ENCODE data around the gene MATK.
"Not testable (repeated sequence)": the region's sequence is repeated elsewhere in the genome, so short reads cannot be mapped to it uniquely, and the experiment has no call there.

The MATK gene

GRCh38 chr19:3816566-3817218, 30.5 kb upstream of the MATK start:
- no peak for DNase-seq (ENCODE audit: low read depth in 3 of 3)

- not testable (repeated sequence) for DNase-seq (ENCODE audit: low read depth in 3 of 3)
Observed at GRCh38 chr19:3816148-3816547, 30.0 kb upstream of the MATK start.

- DNase-seq (ENCODE audit: low read depth in 3 of 3), result no peak
Observed at GRCh38 chr19:3814648-3815047, 28.5 kb upstream of the MATK start.

GRCh38 chr19:3813473-3814392, 27.6 kb upstream of the MATK start:
- DNase-seq (ENCODE audit: low read depth in 3 of 3), result no peak

- no peak for DNase-seq (ENCODE audit: low read depth in 3 of 3)
Observed at GRCh38 chr19:3810708-3811355, 24.7 kb upstream of the MATK start.

GRCh38 chr19:3809881-3810707, 23.9 kb upstream of the MATK start:
- DNase-seq (ENCODE audit: low read depth in 3 of 3), result no peak

GRCh38 chr19:3808420-3809143, 22.4 kb upstream of the MATK start:
- DNase-seq (ENCODE audit: low read depth in 3 of 3), result no peak

- no peak for DNase-seq (ENCODE audit: low read depth in 3 of 3)
Observed at GRCh38 chr19:3807574-3808354, 21.6 kb upstream of the MATK start.

- DNase-seq (ENCODE audit: low read depth in 3 of 3), result no peak
Observed at GRCh38 chr19:3807131-3807480, 20.9 kb upstream of the MATK start.

GRCh38 chr19:3805859-3806258, 19.7 kb upstream of the MATK start:
- DNase-seq (ENCODE audit: low read depth in 3 of 3), result no peak

GRCh38 chr19:3804429-3804828, 18.2 kb upstream of the MATK start:
- no peak for DNase-seq (ENCODE audit: low read depth in 3 of 3)

GRCh38 chr19:3803986-3804385, 17.8 kb upstream of the MATK start:
- DNase-seq (ENCODE audit: low read depth in 3 of 3), result no peak

- DNase-seq (ENCODE audit: low read depth in 3 of 3), result no peak
Observed at GRCh38 chr19:3803114-3803888, 17.1 kb upstream of the MATK start.

GRCh38 chr19:3801412-3802096, 15.4 kb upstream of the MATK start:
- peak; percentile 40 to 50 (median 43) for DNase-seq (ENCODE audit: low read depth in 3 of 3)

- DNase-seq (ENCODE audit: low read depth in 3 of 3), result no peak
Observed at GRCh38 chr19:3800996-3801395, 14.8 kb upstream of the MATK start.

- no peak for DNase-seq (ENCODE audit: low read depth in 3 of 3)
Observed at GRCh38 chr19:3798137-3798536, 12.0 kb upstream of the MATK start.

- DNase-seq (ENCODE audit: low read depth in 3 of 3), result no peak
Observed at GRCh38 chr19:3796358-3796757, 10.2 kb upstream of the MATK start.

GRCh38 chr19:3793799-3794198, 7.6 kb upstream of the MATK start:
- DNase-seq (ENCODE audit: low read depth in 3 of 3), result no peak

GRCh38 chr19:3792114-3792513, 5.9 kb upstream of the MATK start:
- no peak for DNase-seq (ENCODE audit: low read depth in 3 of 3)

Data from stimulated activated CD4-positive, alpha-beta T cell treated with anti-CD3 and anti-CD28 coated beads, TNF-alpha, amount 100 ng/mL, for 4 hours (primary cell).